BJ (cell line): ENCODE measurements around the gene KLHL6. TPM values are rescaled to one million over a fixed set of nuclear protein-coding genes. Genes with fewer than 3 reads are reported as not detected.
A peak's percentile ranks its signal among the peaks of the same experiment; 100 is the strongest.

ENCODE experiments used
- CTCF ChIA-PET: fragments of 350-600 bp; formaldehyde crosslinking; extraction: SDS; loops from one replicate; lab custom pipeline; 2021; ENCODE audit warnings: antibody characterized with exemption, inconsistent platforms; lab: Yijun Ruan, JAX
- POLR2A ChIA-PET: fragments of 300-600 bp; sonication (Branson Sonifier 250); formaldehyde crosslinking; extraction: SDS; loops from one replicate; lab custom pipeline; 2021; ENCODE audit warnings: antibody characterized with exemption; lab: Charles Lee
- DNase-seq: peaks from one replicate; pipeline ENCODE4 v3.0.0-alpha.2; 2011; ENCODE audit warnings: low read depth
- H3K27me3 ChIP-seq: 2 replicates; pipeline ENCODE4 v1.6.0; 2011; ENCODE audit warnings: low read length; ENCODE audit not compliant: control insufficient read depth, insufficient read depth
- H3K36me3 ChIP-seq: 2 replicates; pipeline ENCODE4 v1.5.1; 2011; ENCODE audit warnings: low read length; ENCODE audit not compliant: control insufficient read depth, insufficient read depth
- H3K4me3 ChIP-seq: 2 replicates; pipeline ENCODE4 v1.5.1; 2011; ENCODE audit warnings: low read depth, mild to moderate bottlenecking, control low read depth, low read length
- CTCF ChIP-seq: IDR thresholded peaks from 2 replicates; pipeline ENCODE4 v1.5.1; 2011; ENCODE audit warnings: low read depth, mild to moderate bottlenecking, control low read depth, inconsistent platforms, low read length, moderate library complexity; ENCODE audit not compliant: insufficient read depth
- polyA plus RNA-seq: library from polyadenylated mRNA; depleted of rRNA; stranded (reverse); fragments of >200 nt; gene quantifications from 2 replicates; pipeline ENCODE4 v1.2.3, GENCODE V29; 2011

Gene KLHL6
- polyA plus RNA-seq, 1 experiment, result not detected

GRCh38 chr3:183584246-183584913, 28.9 kb upstream of the KLHL6 start:
- Histone ChIP-seq H3K27me3 (peaks cover 1% of the 10 kb centered on the region), H3K36me3 (no peaks in the 10 kb centered on the region), H3K4me3 (no peak overlapping the region)
- ChIA-PET CTCF (interaction anchor here (0.8 to 1.3 kb wide), 3 partner anchors 9 to 82 kb away, joined by 3 to 4 read pairs (median 4); no protein-coding TSS in a partner anchor), POLR2A (interaction anchor here (0.6 kb wide), 1 partner anchor 275 kb away, joined by 7 read pairs; no protein-coding TSS in a partner anchor)
- peak; percentile 5 for DNase-seq
- TF ChIP-seq CTCF, result no peak

- no peak for DNase-seq
- no peak for TF ChIP-seq CTCF
- POLR2A ChIA-PET, result interaction anchor here (0.6 kb wide), 1 partner anchor 276 kb away, joined by 7 read pairs; no protein-coding TSS in a partner anchor
- Histone ChIP-seq H3K4me3 (no peak overlapping the region), H3K36me3 (no peaks in the 10 kb centered on the region), H3K27me3 (peaks cover 1% of the 10 kb centered on the region; the same call in 1 of the 2 replicates)
- CTCF ChIA-PET, result no interaction called here
Observed at GRCh38 chr3:183583331-183584245, 28.1 kb upstream of the KLHL6 start.

- Histone ChIP-seq H3K27me3 (peaks cover 3% of the 10 kb centered on the region), H3K36me3 (no peaks in the 10 kb centered on the region), H3K4me3 (no peak overlapping the region)
- ChIA-PET POLR2A (no interaction called here), CTCF (interaction anchor here (1.4 kb wide), 1 partner anchor 9 kb away, joined by 3 read pairs; no protein-coding TSS in a partner anchor)
- DNase-seq, result no peak
- TF ChIP-seq CTCF, result no peak
Observed at GRCh38 chr3:183582161-183582560, 26.7 kb upstream of the KLHL6 start.

GRCh38 chr3:183581496-183582155, 26.1 kb upstream of the KLHL6 start:
- Histone ChIP-seq H3K36me3 (no peaks in the 10 kb centered on the region), H3K27me3 (peaks cover 3% of the 10 kb centered on the region), H3K4me3 (no peak overlapping the region)
- POLR2A ChIA-PET, result no interaction called here
- no peak for TF ChIP-seq CTCF
- no peak for DNase-seq
- CTCF ChIA-PET, result interaction anchor here (1.4 kb wide), 1 partner anchor 10 kb away, joined by 3 read pairs; no protein-coding TSS in a partner anchor
